Activated T-cell treated with anti-CD3 and anti-CD28 coated beads, Interleukin-2, amount 50 U/mL, for 48 hours (primary cell): ENCODE data around the gene COPS8.

ENCODE experiments used
- DNase-seq, 2 experiments: peaks; one replicate each; pipeline ENCODE4 v3.0.0-alpha.2; 2020

Gene COPS8

GRCh38 chr2:237134321-237135230, 48.9 kb downstream of the COPS8 start:
- DNase-seq, result no peak

DNA sequence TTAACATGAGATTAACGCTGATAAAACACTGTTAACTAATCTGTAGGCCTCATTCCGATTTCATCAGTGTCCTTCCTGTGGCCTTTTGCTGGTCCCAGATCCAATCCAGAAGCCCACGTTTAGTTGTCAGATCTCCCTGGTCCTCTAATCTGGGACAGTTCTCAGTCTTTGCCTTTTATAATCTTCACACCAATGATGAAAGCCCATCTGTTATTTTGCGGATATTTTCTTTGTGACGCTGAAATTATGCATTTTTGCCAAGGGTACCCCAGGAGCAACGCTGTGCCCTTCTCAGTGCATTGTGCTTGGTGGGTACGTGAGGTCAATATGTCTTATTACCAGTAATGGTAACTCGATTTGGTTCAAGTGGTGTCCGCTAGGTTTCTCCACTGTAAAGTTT, 51.1 kb downstream of the COPS8 start:
- DNase-seq, result no peak

GRCh38 chr2:237137626-237138323, 52.1 kb downstream of the COPS8 start:
- no peak for DNase-seq

DNA sequence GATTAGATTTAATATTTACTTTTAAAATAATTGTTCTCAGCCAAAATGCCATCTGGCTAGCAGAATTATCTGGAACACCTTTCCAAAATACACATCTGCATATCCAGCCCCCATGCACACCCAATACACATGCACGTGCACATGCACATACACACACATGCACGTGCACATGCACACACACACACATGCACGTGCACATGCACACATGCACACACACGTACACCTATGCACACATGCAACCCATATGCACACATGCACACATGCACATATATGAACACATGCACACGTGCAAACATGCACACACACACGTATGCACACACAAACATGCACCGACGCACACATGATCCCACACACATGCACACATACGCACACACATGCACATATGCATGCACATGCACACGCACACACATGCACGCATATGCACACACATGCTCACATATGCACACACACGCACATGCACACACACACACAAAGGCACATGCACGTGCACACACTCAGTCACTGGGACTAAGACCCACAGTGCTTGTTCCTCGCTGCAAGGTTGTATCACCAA, 53.5 kb downstream of the COPS8 start:
- DNase-seq, result no peak

- DNase-seq, result no peak
These were observed 55.1 kb downstream of the COPS8 start for GRCh38 chr2:237140689-237141285.

DNA sequence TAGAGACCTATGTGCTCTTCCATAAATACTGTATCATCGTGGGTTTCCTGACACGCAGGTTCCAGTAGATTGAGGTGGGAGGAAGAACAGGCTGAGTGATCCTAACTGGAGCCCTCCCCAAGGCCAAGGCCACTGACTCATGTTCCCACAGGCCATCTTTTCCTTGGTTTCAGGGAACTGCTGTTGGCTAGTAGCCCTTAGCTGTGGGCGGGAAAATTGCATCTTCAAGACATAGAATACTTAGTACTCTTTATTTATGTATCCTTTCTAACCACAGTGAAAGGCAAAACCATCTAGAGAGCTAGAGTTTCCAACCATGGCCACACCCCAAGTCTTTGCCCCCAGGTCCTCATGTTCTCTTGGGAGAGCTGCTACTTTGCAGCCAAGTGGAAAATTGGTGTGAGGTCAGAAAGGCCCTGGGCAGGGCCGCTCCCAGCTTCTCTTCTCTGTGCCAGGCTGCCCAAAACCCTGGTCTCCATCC, 55.9 kb downstream of the COPS8 start:
- no peak for DNase-seq

GRCh38 chr2:237143118-237143517, 57.4 kb downstream of the COPS8 start:
- no peak for DNase-seq

DNA sequence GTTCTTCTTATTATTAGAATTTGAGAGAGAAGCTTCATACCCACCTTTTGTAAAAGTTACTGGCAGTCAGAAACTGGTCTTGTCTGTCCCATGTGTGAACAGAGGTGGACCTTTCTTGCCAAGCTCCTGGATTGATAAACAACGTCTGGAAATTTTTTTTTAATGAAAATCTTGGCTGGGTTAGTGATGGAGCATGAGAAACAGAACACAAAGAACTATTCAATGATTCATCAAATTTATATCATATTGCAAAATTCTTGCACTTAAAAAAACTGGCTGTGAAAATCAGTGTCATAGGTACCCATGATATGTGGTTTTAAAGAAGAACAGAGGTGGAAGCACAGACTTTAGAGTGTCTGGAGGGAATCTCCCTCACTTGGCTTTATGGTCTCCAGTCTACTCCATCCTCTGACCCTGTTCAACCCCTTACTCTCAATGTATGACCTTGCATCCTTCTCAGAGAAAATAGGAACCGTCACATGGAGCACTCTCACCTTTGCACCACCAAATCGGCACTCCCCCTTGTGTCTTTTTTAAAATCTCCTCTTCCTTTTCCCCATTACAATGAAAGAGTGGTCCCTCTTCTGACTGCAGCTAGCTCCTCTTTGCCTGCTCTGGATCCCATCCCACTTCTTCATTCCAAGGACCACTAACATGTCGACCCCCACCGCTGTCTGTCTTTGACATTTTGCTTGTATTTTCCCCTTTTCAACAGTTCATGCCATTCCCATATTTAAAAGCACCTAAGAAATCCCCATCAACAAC, 58.2 kb downstream of the COPS8 start:
- DNase-seq, result no peak

DNA sequence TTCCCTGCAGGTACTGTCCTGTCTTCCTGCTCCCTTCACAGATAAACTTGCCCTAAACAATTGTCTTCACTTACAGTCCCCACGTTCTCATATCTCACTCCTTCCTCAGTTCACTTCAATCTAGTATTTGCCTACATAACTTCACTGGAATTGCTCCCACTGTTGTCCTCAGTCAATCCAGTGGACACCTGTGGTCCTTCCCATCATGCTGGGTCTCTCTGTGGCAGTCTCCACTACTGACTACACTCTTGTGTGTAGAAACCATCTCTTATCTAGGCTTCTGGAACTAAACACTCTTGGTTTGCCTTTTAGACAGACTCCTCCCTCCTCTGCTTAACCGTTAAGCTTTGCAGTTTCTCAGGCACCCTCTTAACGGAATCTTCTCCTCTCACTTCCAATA, 58.8 kb downstream of the COPS8 start:
- DNase-seq, result no peak

GRCh38 chr2:237147317-237147716, 61.6 kb downstream of the COPS8 start:
- no peak for DNase-seq

- DNase-seq, result no peak
These were observed 62.9 kb downstream of the COPS8 start for GRCh38 chr2:237148624-237149023.

DNA sequence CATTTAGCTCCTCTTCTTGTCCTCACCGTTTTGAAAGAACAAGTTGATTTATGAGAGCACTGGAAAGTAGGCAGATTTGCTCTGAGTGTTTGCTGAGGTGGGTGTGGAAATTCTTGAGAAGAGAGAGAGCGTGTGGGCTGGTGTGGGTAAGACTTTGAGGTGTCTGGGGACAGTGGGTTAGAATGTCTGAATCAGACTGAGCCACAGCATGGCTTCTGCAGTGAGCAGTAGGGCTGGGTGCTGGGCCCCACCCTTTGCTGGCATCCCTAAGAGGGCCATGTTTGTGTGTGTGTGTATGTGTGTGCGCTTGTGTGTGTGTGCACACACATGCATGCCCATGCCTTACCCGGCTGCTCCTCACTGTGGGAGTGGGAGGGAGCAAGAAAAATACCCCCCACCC, 63.7 kb downstream of the COPS8 start:
- peak; percentile 66 to 74 for DNase-seq
